Upper lobe of left lung (tissue), 6 donors: ENCODE measurements around the gene PMVK. TPM values are rescaled to one million over a fixed set of nuclear protein-coding genes. Genes with fewer than 3 reads are reported as not detected.

Experiments used
- ATAC-seq, 2 donors: fragments of 200-7000 bp; cut with Tn5 transposase; one replicate each; pipeline ENCODE4 v1.9.1; 2022; ENCODE audit warnings: mild to moderate bottlenecking in 2 of 2, moderate library complexity in 2 of 2; ENCODE audit not compliant: low FRiP score in 2 of 2
- DNase-seq, 2 donors: peaks; one replicate each; pipeline ENCODE4 v3.0.0-alpha.2; 2019 to 2020
- H3K27ac ChIP-seq, 4 donors: fragments of 200-600 bp; sonication (generic); one replicate each; pipeline ENCODE4 v1.5.1; 2016 to 2019
- H3K27me3 ChIP-seq, 4 donors: fragments of 200-600 bp; sonication (generic); one replicate each; pipeline ENCODE4 v1.5.1; 2017 to 2019
- H3K36me3 ChIP-seq, 4 donors: fragments of 200-600 bp; sonication (generic); one replicate each; pipeline ENCODE4 v1.5.1; 2016 to 2019
- H3K4me1 ChIP-seq, 4 donors: fragments of 200-600 bp; sonication (generic); one replicate each; pipeline ENCODE4 v1.5.1; 2018 to 2019
- H3K4me3 ChIP-seq, 4 donors: fragments of 200-600 bp; sonication (generic); one replicate each; pipeline ENCODE4 v1.5.1; 2017 to 2019; ENCODE audit warnings: mild to moderate bottlenecking in 2 of 4, moderate library complexity in 1 of 4
- H3K9me3 ChIP-seq, 4 donors: fragments of 200-600 bp; sonication (generic); one replicate each; pipeline ENCODE4 v1.5.1; 2018 to 2019
- EP300 ChIP-seq, 4 donors: sonication (generic); formaldehyde crosslinking; IDR thresholded peaks; one replicate each; pipeline ENCODE4 v1.5.1; 2017; ENCODE audit warnings: antibody characterized with exemption in 4 of 4, control low read depth in 2 of 4
- POLR2A ChIP-seq, 4 donors: fragments of 450-650 bp; IDR thresholded peaks; one replicate each; pipeline ENCODE4 v1.5.1; 2016 to 2017; ENCODE audit warnings: antibody characterized with exemption in 4 of 4, mild to moderate bottlenecking in 2 of 4
- POLR2AphosphoS5 ChIP-seq, 2 donors: sonication (generic); formaldehyde crosslinking; IDR thresholded peaks; one replicate each; pipeline ENCODE4 v1.5.1; 2017; ENCODE audit warnings: antibody characterized with exemption in 2 of 2
- WGBS, 2 donors: methylation state at CpG; one replicate each; pipeline ENCODE4 v1.1.5; 2017 to 2018; 5-methylcytosine and 5-hydroxymethylcytosine counted together
- total RNA-seq, 6 donors: library from RNA; depleted of rRNA in 4 of 6; stranded (reverse); fragments of >200 nt in 4 of 6; gene quantifications; one replicate each; pipeline versions ENCODE4 v1.1.0 to v1.2.1, GENCODE V29; 2016 to 2021
- TF ChIP-seq, protein P1 (sequence below), 6 experiments: fragments of 450-650 bp in 4 of 6; fragments of 200-600 bp in 2 of 6; sonication (generic) in 2 of 6; IDR thresholded peaks; one replicate each; pipeline ENCODE4 v1.5.1; 2016 to 2019; ENCODE audit warnings: antibody characterized with exemption in 6 of 6
- donor health status: DM: no; HTN: no; CAD: no; lungs with moderate emphysema.
- donor health status: DM: no; HTN: yes; CAD: no; lungs with severe emphysema.

Gene PMVK
- total RNA-seq, 6 donors from 2014 or later: 9.4 to 51.6 (median 29.8) TPM

DNA sequence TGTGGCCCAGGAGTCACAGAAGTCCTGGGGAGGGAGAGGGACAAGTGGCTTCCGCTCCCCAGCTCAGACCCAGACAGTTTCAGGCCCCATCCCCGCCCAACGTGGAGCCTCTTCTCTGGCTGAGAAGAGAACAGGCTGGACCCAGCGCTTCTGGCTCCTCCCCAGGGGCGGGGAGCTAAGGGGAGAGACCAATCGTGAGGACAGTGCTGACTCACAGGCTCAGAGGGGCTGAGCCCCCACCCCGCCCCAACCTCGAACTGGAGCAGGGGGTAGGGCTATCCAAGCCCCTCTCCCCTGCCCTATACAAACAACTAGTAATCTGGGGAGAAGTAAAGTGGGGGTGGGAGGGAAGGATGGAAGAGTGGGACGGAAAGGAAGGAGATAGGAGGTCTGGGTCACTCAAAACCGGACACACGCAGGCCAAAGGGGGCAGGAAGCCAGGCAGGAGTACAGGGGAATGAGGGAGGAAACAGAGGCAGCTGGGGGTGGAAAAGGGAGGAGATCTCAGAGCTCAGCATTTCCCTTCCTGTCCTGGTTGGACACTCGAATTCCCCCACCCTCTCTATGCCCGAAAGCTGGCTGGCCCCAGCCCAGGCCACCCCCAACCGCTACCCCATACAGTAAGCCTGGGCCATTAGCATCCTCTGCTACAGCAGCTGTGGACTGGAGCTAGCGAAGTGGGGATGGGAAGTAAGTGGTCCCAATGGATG is 34.3 kb upstream of the PMVK start, which contains the start of gene SHC1:
Gene SHC1, minus strand, starts transcription at position 117 of the 710 bp plus-strand sequence. CDS start 221 bp downstream, outside the sequence.
- H3K27ac ChIP-seq: peak within 1 kb of the TSS; percentile 97 to 99 (median 98)
- peaks cover 15 to 37% (median 28%) of the 10 kb centered on the region in 4 donors for H3K36me3 ChIP-seq
- H3K4me3 ChIP-seq: peak within 1 kb of the TSS; percentile 25 to 61 (median 36)
- WGBS, 2 donors: 20 to 22% methylated on average over 11 to 15 of the region's 15 CpGs
- ATAC-seq (peak; percentile 70 to 71), DNase-seq (peak; percentile 84 to 94)
- H3K27me3 ChIP-seq: no peaks in the 10 kb centered on the region
- TF ChIP-seq, protein P1, sequence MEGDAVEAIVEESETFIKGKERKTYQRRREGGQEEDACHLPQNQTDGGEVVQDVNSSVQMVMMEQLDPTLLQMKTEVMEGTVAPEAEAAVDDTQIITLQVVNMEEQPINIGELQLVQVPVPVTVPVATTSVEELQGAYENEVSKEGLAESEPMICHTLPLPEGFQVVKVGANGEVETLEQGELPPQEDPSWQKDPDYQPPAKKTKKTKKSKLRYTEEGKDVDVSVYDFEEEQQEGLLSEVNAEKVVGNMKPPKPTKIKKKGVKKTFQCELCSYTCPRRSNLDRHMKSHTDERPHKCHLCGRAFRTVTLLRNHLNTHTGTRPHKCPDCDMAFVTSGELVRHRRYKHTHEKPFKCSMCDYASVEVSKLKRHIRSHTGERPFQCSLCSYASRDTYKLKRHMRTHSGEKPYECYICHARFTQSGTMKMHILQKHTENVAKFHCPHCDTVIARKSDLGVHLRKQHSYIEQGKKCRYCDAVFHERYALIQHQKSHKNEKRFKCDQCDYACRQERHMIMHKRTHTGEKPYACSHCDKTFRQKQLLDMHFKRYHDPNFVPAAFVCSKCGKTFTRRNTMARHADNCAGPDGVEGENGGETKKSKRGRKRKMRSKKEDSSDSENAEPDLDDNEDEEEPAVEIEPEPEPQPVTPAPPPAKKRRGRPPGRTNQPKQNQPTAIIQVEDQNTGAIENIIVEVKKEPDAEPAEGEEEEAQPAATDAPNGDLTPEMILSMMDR (IDR thresholded peaks at IDR 0.05): no peak
- peak in 3 of 4 donors; percentile 39 to 87 (median 77) for TF ChIP-seq POLR2A (IDR thresholded peaks at IDR 0.05)
- TF ChIP-seq POLR2AphosphoS5 (IDR thresholded peaks at IDR 0.05): peak; percentile 83 to 96
- TF ChIP-seq EP300 (IDR thresholded peaks at IDR 0.05): no peak
- H3K9me3 ChIP-seq: no peaks in the 10 kb centered on the region
- peaks cover 46 to 63% (median 58%) of the 10 kb centered on the region in 4 donors for H3K4me1 ChIP-seq

DNA sequence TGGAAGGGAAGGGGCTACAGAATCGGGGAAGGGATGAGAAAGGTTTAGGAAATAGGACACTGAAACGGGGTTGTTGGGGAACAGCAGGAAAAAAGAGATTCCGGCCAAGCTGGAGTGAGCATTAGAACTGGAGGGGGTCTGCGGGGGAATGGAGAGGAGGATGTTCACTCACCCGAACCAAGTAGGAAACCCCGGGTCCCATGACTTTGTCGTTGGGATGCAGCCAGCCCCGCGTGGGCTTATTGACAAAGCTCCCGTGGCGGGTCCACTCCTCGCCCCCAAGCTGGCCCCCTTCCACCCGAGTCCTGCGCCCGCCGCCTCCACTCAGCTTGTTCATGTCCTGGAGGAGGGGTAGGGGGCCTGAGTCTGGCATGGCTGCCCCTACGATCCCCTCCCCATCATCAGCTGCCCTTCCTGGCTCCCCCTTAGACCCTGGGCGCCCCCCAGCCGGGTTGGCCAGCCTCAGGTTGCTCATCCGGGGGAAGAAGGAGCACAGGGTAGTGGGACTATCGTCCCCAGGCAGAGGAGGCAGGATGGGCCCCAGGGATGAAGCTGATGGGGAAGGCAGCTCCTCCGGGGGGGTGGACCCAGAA is 33.4 kb upstream of the PMVK start:
- TF ChIP-seq POLR2AphosphoS5 (IDR thresholded peaks at IDR 0.05) (no peak), POLR2A (IDR thresholded peaks at IDR 0.05) (no peak), EP300 (IDR thresholded peaks at IDR 0.05) (no peak)
- TF ChIP-seq, protein P1 (IDR thresholded peaks at IDR 0.05): no peak
- Histone ChIP-seq H3K27me3 (no peaks in the 10 kb centered on the region), H3K36me3 (peaks cover 22 to 45% (median 36%) of the 10 kb centered on the region in 4 donors), H3K27ac (peak overlapping the region; percentile 97 to 99 (median 98)), H3K9me3 (no peaks in the 10 kb centered on the region), H3K4me1 (peaks cover 46 to 63% (median 58%) of the 10 kb centered on the region in 4 donors), H3K4me3 (peak overlapping the region; percentile 25 to 61 (median 36))
- DNase-seq: peak in 1 of 2 donors; percentile 80
- no peak for ATAC-seq
- 32 to 33% methylated on average over 16 to 21 of the region's 22 CpGs for WGBS, 2 donors

DNA sequence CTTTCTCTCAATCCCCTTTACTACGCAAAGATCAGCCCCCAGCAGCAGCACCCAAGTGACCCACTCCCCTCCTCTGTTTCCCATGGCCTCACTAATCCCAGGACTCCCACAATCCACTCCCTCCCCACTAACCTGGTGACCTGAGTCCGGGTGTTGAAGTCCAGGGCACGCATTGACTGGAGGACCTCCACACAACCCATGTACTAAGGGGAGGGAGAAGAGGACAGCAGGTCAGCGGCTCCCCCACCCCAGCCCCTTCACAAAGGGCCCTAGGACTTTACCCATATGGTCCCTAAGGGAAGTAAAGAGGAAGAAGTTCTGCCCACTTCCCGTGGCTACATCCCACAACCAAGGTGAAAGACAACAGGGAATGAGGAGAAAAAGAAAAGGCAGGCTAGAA is 32.7 kb upstream of the PMVK start:
- H3K4me3 ChIP-seq: peak overlapping the region in 1 of 4 donors; percentile 61
- no peaks in the 10 kb centered on the region for H3K27me3 ChIP-seq
- no peaks in the 10 kb centered on the region for H3K9me3 ChIP-seq
- H3K4me1 ChIP-seq: peaks cover 46 to 63% (median 58%) of the 10 kb centered on the region in 4 donors
- WGBS, 2 donors: 69 to 72% methylated on average over 5 of the region's 5 CpGs
- DNase-seq: no peak
- TF ChIP-seq, protein P1 (IDR thresholded peaks at IDR 0.05): no peak
- TF ChIP-seq POLR2AphosphoS5 (IDR thresholded peaks at IDR 0.05) (no peak), EP300 (IDR thresholded peaks at IDR 0.05) (no peak), POLR2A (IDR thresholded peaks at IDR 0.05) (no peak)
- H3K27ac ChIP-seq: peak overlapping the region; percentile 97 to 99 (median 98)
- no peak for ATAC-seq
- peaks cover 22 to 52% (median 43%) of the 10 kb centered on the region in 4 donors for H3K36me3 ChIP-seq

DNA sequence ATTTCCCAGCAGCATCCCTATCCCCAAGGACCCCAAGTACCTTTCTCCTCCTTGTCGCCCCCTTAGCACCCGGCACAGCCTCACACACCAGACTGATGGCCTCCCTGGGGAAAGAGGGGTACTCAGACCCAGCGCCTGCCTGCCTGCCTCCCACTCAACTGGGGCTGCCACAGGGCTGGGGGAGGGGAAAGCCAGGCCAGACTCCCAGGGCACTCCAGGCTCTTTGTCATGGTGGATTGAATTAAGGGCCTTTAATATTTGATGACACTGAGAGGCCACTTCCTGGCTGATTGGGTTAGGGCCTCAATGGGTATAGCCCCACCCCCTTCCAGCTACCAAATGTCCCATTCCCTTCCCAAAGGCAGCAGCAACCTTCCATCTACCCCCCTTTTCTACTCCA is 32.2 kb upstream of the PMVK start:
- Histone ChIP-seq H3K9me3 (no peaks in the 10 kb centered on the region), H3K4me3 (no peak overlapping the region), H3K36me3 (peaks cover 27 to 57% (median 48%) of the 10 kb centered on the region in 4 donors), H3K27ac (peak overlapping the region; percentile 97 to 99 (median 98)), H3K27me3 (no peaks in the 10 kb centered on the region), H3K4me1 (peaks cover 46 to 63% (median 58%) of the 10 kb centered on the region in 4 donors)
- DNase-seq (no peak), ATAC-seq (no peak)
- 88 to 90% methylated on average over 3 of the region's 3 CpGs for WGBS, 2 donors
- TF ChIP-seq, protein P1 (IDR thresholded peaks at IDR 0.05): no peak
- TF ChIP-seq EP300 (IDR thresholded peaks at IDR 0.05): no peak
- TF ChIP-seq POLR2AphosphoS5 (IDR thresholded peaks at IDR 0.05): no peak
- TF ChIP-seq POLR2A (IDR thresholded peaks at IDR 0.05): no peak
